KMS-11 (cell line): ENCODE measurements around the gene LTBP2.

Source experiments
- H2AFZ ChIP-seq: fragments of 200-600 bp; sonication (generic); 2 replicates; pipeline ENCODE4 v1.6.1; 2016; ENCODE audit warnings: antibody characterized with exemption, mixed run types, low read depth
- H3K27ac ChIP-seq: fragments of 200-600 bp; sonication (generic); 2 replicates; pipeline ENCODE4 v1.6.1; 2016; ENCODE audit warnings: mild to moderate bottlenecking, mixed run types
- H3K27me3 ChIP-seq: fragments of 200-600 bp; sonication (generic); 2 replicates; pipeline ENCODE4 v1.6.1; 2017; ENCODE audit warnings: mild to moderate bottlenecking, low read depth, mixed run types, moderate library complexity; ENCODE audit not compliant: insufficient read depth
- H3K36me3 ChIP-seq: fragments of 200-600 bp; sonication (generic); 2 replicates; pipeline ENCODE4 v1.6.1; 2017; ENCODE audit warnings: mild to moderate bottlenecking, mixed run types; ENCODE audit not compliant: insufficient read depth
- H3K4me1 ChIP-seq: fragments of 200-600 bp; sonication (generic); 2 replicates; pipeline ENCODE4 v1.6.1; 2016; ENCODE audit warnings: mild to moderate bottlenecking, low read depth, mixed run types; ENCODE audit not compliant: poor library complexity, severe bottlenecking
- H3K4me2 ChIP-seq: fragments of 200-600 bp; sonication (generic); 2 replicates; pipeline ENCODE4 v1.7.0; 2016; ENCODE audit warnings: mild to moderate bottlenecking, mixed run types
- H3K4me3 ChIP-seq: fragments of 200-600 bp; sonication (generic); IDR thresholded peaks from 2 replicates; pipeline ENCODE4 v1.6.1; 2017; ENCODE audit warnings: low read depth, low read length, mixed read lengths; ENCODE audit not compliant: insufficient read depth
- H3K79me2 ChIP-seq: fragments of 200-600 bp; sonication (generic); 2 replicates; pipeline ENCODE4 v1.6.1; 2016; ENCODE audit warnings: low read depth, mixed run types; ENCODE audit not compliant: insufficient read depth
- H3K9ac ChIP-seq: fragments of 200-600 bp; sonication (generic); 2 replicates; pipeline ENCODE4 v1.6.1; 2016; ENCODE audit warnings: mild to moderate bottlenecking, mixed run types
- H4K20me1 ChIP-seq: fragments of 200-600 bp; sonication (generic); 2 replicates; pipeline ENCODE4 v1.6.1; 2016; ENCODE audit warnings: mild to moderate bottlenecking, mixed run types; ENCODE audit not compliant: insufficient read depth
- CTCF ChIP-seq: fragments of 200-600 bp; sonication (generic); conservative IDR thresholded peaks from 2 replicates; pipeline ENCODE4 v1.6.1; 2017; ENCODE audit warnings: low read depth, mild to moderate bottlenecking, antibody characterized with exemption, low read length, moderate library complexity, mixed read lengths

LTBP2 gene

GRCh38 chr14:74594606-74595005, 17.4 kb downstream of the LTBP2 start:
- Histone ChIP-seq H3K27ac (no peak overlapping the region), H3K9ac (no peak overlapping the region), H3K4me3 (no peak overlapping the region), H3K4me2 (no peak overlapping the region), H3K4me1 (no peaks in the 10 kb centered on the region), H4K20me1 (no peaks in the 10 kb centered on the region), H3K79me2 (no peaks in the 10 kb centered on the region), H3K27me3 (no peaks in the 10 kb centered on the region), H2AFZ (no peak overlapping the region), H3K36me3 (no peaks in the 10 kb centered on the region)
- TF ChIP-seq CTCF: no peak

- TF ChIP-seq CTCF: no peak
- no peak overlapping the region for H3K9ac ChIP-seq
- no peak overlapping the region for H2AFZ ChIP-seq
- H3K4me1 ChIP-seq: no peaks in the 10 kb centered on the region
- no peak overlapping the region for H3K4me2 ChIP-seq
- no peaks in the 10 kb centered on the region for H3K36me3 ChIP-seq
- no peak overlapping the region for H3K4me3 ChIP-seq
- H3K27ac ChIP-seq: no peak overlapping the region
- no peaks in the 10 kb centered on the region for H3K79me2 ChIP-seq
- no peaks in the 10 kb centered on the region for H4K20me1 ChIP-seq
- H3K27me3 ChIP-seq: no peaks in the 10 kb centered on the region
Observed at GRCh38 chr14:74594029-74594428, 18.0 kb downstream of the LTBP2 start.

- H3K27ac ChIP-seq: no peak overlapping the region
- H4K20me1 ChIP-seq: no peaks in the 10 kb centered on the region
- H2AFZ ChIP-seq: no peak overlapping the region
- H3K9ac ChIP-seq: no peak overlapping the region
- no peak for TF ChIP-seq CTCF
- H3K4me2 ChIP-seq: no peak overlapping the region
- H3K79me2 ChIP-seq: no peaks in the 10 kb centered on the region
- no peaks in the 10 kb centered on the region for H3K36me3 ChIP-seq
- H3K4me1 ChIP-seq: no peaks in the 10 kb centered on the region
- no peaks in the 10 kb centered on the region for H3K27me3 ChIP-seq
- H3K4me3 ChIP-seq: no peak overlapping the region
Observed at GRCh38 chr14:74593241-74593953, 18.6 kb downstream of the LTBP2 start.

GRCh38 chr14:74592476-74593201, 19.4 kb downstream of the LTBP2 start:
- no peak overlapping the region for H3K4me2 ChIP-seq
- no peaks in the 10 kb centered on the region for H3K36me3 ChIP-seq
- no peaks in the 10 kb centered on the region for H3K27me3 ChIP-seq
- TF ChIP-seq CTCF: no peak
- H3K4me1 ChIP-seq: no peaks in the 10 kb centered on the region
- no peak overlapping the region for H3K4me3 ChIP-seq
- H3K9ac ChIP-seq: no peak overlapping the region
- H4K20me1 ChIP-seq: no peaks in the 10 kb centered on the region
- H2AFZ ChIP-seq: no peak overlapping the region
- no peak overlapping the region for H3K27ac ChIP-seq
- H3K79me2 ChIP-seq: no peaks in the 10 kb centered on the region
